HL-60 (cell line): ENCODE data around the gene SKP1.

ENCODE experiments used
- CTCF ChIP-seq: IDR thresholded peaks from one replicate; pipeline ENCODE4 v1.5.1; 2011; ENCODE audit warnings: low read length, control low read depth, inconsistent platforms; ENCODE audit not compliant: insufficient read depth
- GABPA ChIP-seq: IDR thresholded peaks from 2 replicates; pipeline ENCODE4 v1.6.1; 2012; ENCODE audit warnings: low read depth

DNA sequence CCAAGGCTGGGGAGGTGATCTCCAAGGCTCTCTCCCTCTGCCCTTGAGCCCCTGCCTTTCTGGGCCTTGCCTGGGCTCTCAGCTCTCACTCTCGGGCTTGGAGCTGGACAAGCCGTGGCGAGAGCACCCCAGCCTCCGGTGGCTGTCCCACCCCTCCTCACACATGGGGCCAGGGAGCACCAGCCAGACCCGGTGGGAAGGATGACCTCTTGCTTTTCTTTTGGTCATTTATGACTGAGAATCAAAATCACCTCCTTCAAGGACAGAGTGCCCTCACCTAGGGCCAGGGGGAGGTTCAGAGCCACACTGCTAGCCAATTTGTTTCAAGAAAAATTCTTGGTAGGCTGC is 48.1 kb downstream of the SKP1 start:
- no peak for TF ChIP-seq CTCF
- no peak for TF ChIP-seq GABPA
